ENCODE data around the gene GAMT. TPM values are rescaled to one million over a fixed set of nuclear protein-coding genes. Genes with fewer than 3 reads are reported as not detected.

GAMT gene
- total and polyA plus RNA-seq, 2 of the 13 experiments (the other 11 are each of a cell fraction or from before 2014, with no cell fraction given), result 115 to 124 TPM

DNA sequence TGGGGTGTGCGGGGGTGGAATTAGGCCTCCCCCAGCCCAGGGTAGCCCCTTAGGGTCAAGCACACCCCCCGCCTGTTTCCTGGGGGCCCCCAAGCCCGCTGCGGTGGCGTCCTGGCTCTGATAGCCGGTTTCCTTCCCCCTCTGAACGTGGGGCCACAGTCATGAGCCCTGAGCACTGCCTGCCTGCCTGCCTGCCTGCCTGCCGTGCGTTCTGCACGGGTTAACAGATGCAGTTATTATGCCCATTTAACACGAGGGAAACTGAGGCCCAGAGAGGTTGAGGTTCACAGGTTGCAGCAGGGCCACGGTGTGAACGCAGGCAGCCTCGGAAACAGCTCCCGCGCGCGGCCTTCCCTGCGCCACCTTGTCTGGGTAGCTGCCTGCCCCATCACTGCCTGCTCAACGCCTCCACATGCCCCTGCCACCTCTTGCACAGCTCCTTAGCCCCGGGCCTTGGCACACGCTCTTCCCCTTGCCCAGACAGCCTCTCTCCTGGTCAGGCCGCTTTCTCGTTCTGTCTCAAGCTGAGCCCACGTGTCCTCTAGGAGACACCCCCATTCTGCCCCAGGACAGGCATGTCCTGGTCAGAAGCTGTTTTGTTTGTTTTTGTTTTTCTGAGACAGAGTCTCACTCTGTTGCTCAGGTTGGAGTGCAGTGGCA, 1.2 kb upstream of the GAMT start (continued):
- TF ChIP-seq ZNF652 (CRISPR knock-in tag; IDR thresholded peaks at IDR 0.05; ENCODE audit: borderline replicate concordance, low read depth), result 0 out of 2 replicates have a peak, but pooled peaks have one; percentile 20
- peak; percentile 28 for TF ChIP-seq UBTF (CRISPR knock-in tag; IDR thresholded peaks at IDR 0.05)
- 0 out of 2 replicates have a peak, but pooled peaks have one; percentile 34 for TF ChIP-seq ZBTB38 (CRISPR knock-in tag; IDR thresholded peaks at IDR 0.05)
- TF ChIP-seq ISL2 (CRISPR knock-in tag; IDR thresholded peaks at IDR 0.05), result no peak
- TF ChIP-seq ZHX1 (CRISPR knock-in tag; IDR thresholded peaks at IDR 0.05; ENCODE audit: low read depth), result peak; percentile 29; the same call in 1 of the 2 replicates
- TF ChIP-seq ZNF629 (CRISPR knock-in tag; conservative IDR thresholded peaks at IDR 0.05), result peak; percentile 76; the same call in 1 of the 2 replicates
- TF ChIP-seq, protein P1, sequence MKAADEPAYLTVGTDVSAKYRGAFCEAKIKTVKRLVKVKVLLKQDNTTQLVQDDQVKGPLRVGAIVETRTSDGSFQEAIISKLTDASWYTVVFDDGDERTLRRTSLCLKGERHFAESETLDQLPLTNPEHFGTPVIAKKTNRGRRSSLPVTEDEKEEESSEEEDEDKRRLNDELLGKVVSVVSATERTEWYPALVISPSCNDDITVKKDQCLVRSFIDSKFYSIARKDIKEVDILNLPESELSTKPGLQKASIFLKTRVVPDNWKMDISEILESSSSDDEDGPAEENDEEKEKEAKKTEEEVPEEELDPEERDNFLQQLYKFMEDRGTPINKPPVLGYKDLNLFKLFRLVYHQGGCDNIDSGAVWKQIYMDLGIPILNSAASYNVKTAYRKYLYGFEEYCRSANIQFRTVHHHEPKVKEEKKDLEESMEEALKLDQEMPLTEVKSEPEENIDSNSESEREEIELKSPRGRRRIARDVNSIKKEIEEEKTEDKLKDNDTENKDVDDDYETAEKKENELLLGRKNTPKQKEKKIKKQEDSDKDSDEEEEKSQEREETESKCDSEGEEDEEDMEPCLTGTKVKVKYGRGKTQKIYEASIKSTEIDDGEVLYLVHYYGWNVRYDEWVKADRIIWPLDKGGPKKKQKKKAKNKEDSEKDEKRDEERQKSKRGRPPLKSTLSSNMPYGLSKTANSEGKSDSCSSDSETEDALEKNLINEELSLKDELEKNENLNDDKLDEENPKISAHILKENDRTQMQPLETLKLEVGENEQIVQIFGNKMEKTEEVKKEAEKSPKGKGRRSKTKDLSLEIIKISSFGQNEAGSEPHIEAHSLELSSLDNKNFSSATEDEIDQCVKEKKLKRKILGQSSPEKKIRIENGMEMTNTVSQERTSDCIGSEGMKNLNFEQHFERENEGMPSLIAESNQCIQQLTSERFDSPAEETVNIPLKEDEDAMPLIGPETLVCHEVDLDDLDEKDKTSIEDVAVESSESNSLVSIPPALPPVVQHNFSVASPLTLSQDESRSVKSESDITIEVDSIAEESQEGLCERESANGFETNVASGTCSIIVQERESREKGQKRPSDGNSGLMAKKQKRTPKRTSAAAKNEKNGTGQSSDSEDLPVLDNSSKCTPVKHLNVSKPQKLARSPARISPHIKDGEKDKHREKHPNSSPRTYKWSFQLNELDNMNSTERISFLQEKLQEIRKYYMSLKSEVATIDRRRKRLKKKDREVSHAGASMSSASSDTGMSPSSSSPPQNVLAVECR (CRISPR knock-in tag; IDR thresholded peaks at IDR 0.05; ENCODE audit: borderline replicate concordance), result peak; percentile 20; the same call in 1 of the 2 replicates
- peak; percentile 40; the same call in 1 of the 2 replicates for TF ChIP-seq ZFX (CRISPR knock-in tag; IDR thresholded peaks at IDR 0.05; ENCODE audit: low read depth)
- TF ChIP-seq SRSF1 (optimal IDR thresholded peaks at IDR 0.05; ENCODE audit: low read depth, low read length), result peak; percentile 52
- TF ChIP-seq ZNF7 (CRISPR knock-in tag; IDR thresholded peaks at IDR 0.05), result peak; percentile 93
- TF ChIP-seq ZFP91 (CRISPR knock-in tag; IDR thresholded peaks at IDR 0.05; ENCODE audit: borderline replicate concordance), result peak; percentile 15; the same call in 1 of the 2 replicates
- TF ChIP-seq ZNF253 (CRISPR knock-in tag; IDR thresholded peaks at IDR 0.05; ENCODE audit: borderline replicate concordance), result peak; percentile 39; the same call in 1 of the 2 replicates
- TF ChIP-seq, protein P2, sequence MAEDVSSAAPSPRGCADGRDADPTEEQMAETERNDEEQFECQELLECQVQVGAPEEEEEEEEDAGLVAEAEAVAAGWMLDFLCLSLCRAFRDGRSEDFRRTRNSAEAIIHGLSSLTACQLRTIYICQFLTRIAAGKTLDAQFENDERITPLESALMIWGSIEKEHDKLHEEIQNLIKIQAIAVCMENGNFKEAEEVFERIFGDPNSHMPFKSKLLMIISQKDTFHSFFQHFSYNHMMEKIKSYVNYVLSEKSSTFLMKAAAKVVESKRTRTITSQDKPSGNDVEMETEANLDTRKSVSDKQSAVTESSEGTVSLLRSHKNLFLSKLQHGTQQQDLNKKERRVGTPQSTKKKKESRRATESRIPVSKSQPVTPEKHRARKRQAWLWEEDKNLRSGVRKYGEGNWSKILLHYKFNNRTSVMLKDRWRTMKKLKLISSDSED (CRISPR knock-in tag; IDR thresholded peaks at IDR 0.05), result 0 out of 2 replicates have a peak, but pooled peaks have one; percentile 44
- TF ChIP-seq ZNF138 (CRISPR knock-in tag; IDR thresholded peaks at IDR 0.05; ENCODE audit: low read depth), result no peak

All from HepG2 (cell line).